GM21737 (cell line): ENCODE measurements around the gene TNK2.

ENCODE experiments used
- ATAC-seq: cut with Tn5 transposase; IDR thresholded peaks from one replicate; pipeline ENCODE4 v1.9.1; 2021; ENCODE audit warnings: mild to moderate bottlenecking, moderate library complexity; ENCODE audit not compliant: unreplicated experiment

Gene TNK2

GRCh38 chr3:195900436-195901355 is 7.7 kb downstream of the TNK2 start:
- peak; percentile 41 for ATAC-seq

- ATAC-seq, result peak; percentile 0
Observed at GRCh38 chr3:195899701-195900435, 8.5 kb downstream of the TNK2 start.

GRCh38 chr3:195897853-195898415 is 10.4 kb downstream of the TNK2 start:
- ATAC-seq, result no peak

- no peak for ATAC-seq
Observed at GRCh38 chr3:195897081-195897852, 11.1 kb downstream of the TNK2 start.

- no peak for ATAC-seq
Observed at GRCh38 chr3:195896361-195897080, 11.8 kb downstream of the TNK2 start.

GRCh38 chr3:195895861-195896360 is 12.4 kb downstream of the TNK2 start:
- ATAC-seq, result peak; percentile 39

GRCh38 chr3:195895078-195895860 is 13.1 kb downstream of the TNK2 start:
- ATAC-seq, result peak; percentile 43

- ATAC-seq, result no peak
Observed at GRCh38 chr3:195893916-195894465, 14.4 kb downstream of the TNK2 start.

- no peak for ATAC-seq
Observed at GRCh38 chr3:195893516-195893915, 14.8 kb downstream of the TNK2 start.

- no peak for ATAC-seq
Observed at GRCh38 chr3:195893044-195893395, 15.3 kb downstream of the TNK2 start.

- ATAC-seq, result no peak
Observed at GRCh38 chr3:195892105-195893043, 16.0 kb downstream of the TNK2 start.

- ATAC-seq, result no peak
Observed at GRCh38 chr3:195891431-195892104, 16.8 kb downstream of the TNK2 start.

- ATAC-seq, result no peak
Observed at GRCh38 chr3:195889870-195890295, 18.5 kb downstream of the TNK2 start.

GRCh38 chr3:195888981-195889869 is 19.1 kb downstream of the TNK2 start:
- no peak for ATAC-seq

- no peak for ATAC-seq
Observed at GRCh38 chr3:195888311-195888761, 20.0 kb downstream of the TNK2 start.

- ATAC-seq, result no peak
Observed at GRCh38 chr3:195887670-195888069, 20.7 kb downstream of the TNK2 start.
